Stimulated activated CD4-positive, alpha-beta T cell treated with anti-CD3 and anti-CD28 coated beads, Interleukin-12 subunit alpha, Interleukin-12 subunit beta, amount 100 ng/mL, for 4 hours (primary cell): ENCODE data around the gene GALK2.

Source experiments
- DNase-seq: peaks from one replicate; pipeline ENCODE4 v3.0.0-alpha.2; 2020

The GALK2 gene

DNA sequence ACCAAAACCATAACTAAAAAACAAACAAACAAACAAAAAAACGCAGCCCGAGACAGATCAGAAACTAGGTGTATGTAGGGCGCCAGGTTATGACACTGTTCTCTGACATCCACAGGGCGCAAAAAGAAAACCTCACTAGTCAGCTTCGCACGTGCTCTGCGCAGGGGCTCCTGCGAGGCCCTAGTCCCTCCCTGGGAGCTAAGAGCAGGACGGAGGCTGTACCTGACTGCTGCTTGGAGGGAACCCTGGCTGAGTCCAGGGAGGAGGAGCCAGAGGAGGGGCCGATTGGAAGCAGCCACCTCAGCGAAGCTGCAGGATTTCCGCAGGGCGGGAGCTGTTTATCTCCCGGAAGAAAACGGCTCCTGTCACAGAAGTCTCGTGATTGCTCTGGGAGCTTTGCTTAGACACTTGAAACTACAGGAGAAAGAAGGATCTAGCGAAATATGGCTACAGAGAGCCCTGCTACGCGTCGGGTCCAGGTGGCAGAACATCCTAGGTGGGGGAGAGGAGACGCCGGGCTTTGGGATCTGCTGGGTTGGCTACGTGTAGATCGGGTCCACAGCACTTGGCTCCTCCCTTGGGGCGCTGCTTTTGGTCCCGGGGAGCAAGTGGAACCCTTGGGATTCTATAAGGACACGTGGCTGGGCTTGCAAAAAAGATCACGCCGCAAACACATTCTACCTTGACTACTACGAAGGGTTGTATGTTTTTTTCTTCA lies at the start of gene GALK2:
Gene GALK2, plus strand, starts transcription at position 368 of the 718 bp plus-strand sequence. Its CDS starts 76 bp downstream, at position 444.
- DNase-seq = peak; percentile 67

DNA sequence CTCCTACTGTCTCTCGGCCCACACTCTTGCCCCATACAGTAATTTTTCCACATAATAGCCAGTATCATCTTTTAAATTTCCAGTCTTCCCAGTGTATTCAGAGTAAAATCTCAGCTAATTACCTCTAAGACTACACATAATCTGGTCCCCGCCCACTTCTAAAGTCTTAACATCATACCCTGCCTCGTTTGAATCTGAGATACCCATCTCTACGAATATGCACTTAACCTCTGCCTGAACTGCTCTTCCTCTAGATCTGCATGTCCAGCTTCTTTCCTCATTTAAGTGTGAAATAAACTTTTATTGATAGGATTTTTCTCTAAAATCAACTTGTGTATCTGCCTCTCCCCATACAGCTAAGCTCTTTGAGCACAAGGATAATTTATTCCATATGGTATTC lies 49.2 kb upstream of the GALK2 start:
- DNase-seq = no peak

DNA sequence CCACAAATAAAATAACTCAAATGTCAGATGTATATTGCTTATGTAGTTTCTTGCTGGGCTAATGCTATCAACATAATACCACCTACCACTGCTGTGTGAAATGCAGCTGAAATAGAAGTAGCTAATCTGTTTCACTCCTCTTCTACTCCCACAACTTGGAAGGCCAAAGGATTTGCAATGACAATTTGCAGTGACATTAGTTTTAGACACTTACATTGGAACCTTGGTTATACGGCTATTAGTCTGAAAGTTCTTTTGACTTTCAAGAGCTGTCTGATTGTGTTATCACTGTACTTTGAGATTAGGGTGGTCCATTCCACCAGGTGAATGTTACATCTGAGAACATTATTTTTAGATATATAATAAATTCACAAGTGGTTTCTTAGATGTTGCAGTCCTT lies 48.1 kb upstream of the GALK2 start:
- DNase-seq = no peak

DNA sequence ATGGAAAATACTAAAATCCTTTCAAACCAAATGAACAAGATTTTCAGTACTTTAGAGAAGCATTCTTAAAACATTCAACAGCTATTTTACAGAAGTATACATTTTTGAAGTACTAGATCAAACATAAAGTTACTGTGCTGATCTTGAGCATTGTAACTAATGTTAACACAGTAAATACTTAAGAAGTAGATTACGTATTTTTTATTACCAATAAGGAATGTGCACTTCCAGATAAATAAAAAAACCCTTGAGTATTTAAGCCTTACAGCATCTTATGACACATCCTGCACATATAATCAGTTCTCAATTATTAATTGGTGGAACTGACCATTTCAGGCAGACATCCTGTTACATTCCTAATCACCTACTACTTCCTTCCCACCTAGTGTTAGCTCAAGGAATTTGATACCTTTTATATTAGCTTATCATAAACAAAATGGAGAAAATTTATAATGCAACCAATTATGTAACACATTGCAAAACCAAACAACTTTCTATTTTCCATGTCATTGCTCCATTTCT lies 47.4 kb upstream of the GALK2 start:
- no peak for DNase-seq

DNA sequence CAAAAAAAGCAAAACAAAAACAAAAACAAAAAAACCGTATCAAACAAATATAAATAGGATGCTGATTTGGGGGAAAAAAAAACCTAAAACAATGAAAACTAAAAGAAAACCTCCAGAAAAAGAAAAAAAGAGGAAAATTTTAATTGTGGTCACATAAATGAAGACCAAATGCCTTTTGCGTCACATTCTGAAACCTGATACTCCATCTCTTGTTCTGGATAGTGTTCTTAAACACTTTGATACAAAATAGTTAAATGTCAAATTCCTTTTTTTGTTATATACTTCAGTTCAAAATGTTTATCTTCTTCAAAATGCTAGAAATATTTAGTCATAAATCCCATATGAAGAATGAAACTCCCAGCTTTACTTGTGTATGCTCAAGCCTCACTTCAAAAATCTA lies 45.7 kb upstream of the GALK2 start:
- DNase-seq = no peak

DNA sequence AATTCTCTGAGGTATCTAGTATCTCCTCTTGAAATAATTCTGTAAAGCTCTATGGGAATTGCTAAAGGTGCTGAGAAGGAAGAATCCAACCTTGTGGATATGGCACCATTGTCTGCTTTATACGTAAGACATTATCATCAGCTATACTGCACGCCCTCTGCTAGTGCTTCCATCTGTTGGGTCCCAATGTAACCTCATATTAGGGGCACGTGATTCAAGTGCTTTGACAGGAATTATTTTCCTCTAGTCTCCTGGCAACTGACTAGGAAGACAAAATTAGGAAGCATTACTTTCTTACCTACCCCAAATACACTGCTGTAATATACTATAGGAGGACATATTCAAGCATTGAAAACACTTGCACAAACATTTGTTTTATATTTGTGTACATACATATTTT lies 38.6 kb upstream of the GALK2 start:
- no peak for DNase-seq

DNA sequence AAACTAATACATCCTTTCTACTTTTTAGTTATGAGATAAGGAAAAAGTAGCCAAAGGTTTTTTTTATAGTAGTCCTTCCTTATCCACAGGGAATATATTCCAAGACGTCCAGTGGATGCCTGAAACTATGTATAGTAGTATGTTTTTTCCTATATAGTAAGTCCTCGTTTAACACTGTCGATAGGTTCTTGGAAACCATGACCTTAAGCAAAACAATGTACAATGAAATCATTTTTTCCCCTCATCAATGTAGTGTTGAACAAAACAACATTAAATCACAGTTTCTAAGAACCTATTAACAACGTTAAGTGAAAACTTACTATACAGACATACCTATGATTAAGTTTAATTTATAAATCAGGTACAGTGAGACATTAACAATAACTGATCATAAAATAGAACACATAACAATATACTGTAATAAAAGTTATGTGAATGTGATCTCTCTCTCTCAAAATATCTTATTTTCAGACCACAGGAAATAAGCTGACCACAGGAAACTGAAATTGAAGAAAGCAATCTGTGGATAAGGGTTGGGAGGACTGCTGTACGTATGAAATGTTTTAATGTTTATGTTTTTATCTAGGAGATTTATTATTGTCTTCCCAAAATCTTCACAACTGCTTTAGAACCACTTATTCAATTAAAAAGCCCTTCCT lies 35.2 kb upstream of the GALK2 start:
- DNase-seq = no peak

DNA sequence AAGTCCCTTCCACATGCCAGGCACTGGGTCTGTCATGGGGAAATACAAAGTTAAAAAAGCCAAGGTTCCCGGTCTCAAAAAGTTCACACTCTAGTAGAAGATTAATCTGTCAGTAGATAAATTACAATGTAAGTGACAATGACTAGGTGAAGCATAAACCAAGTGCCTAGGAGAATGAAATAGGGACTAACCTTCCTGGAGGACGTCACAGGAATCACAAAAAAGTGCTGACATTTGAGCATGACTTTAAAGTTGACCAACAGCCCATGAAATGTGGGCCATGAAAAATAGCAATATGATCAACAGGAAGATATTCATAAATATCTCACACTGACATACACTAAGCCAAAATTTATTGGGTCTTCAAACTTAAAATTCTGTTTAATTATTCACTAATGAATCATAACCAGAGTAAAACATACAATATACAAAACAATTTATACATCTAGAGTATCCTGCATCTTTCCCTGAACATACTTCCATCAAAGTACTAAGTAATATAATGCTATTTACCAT lies 34.6 kb upstream of the GALK2 start:
- DNase-seq = no peak

DNA sequence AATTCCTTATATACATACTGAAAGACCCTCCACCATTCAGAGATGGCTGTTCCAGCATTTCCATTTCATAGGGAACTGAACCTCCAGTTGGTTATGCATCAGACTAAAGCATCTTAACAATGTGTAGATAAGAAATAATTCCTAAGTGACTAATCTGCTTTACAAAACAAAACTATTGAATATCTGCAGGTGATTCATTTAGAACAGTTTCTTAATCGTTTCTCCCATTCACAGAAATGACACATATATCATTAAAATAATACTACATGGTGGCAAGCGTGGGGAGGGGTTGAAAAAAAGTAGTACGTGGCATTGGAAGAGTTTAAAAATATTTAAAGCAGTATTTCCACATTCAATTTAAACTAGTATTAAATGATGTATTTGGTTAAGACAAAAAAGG lies 34.1 kb upstream of the GALK2 start:
- no peak for DNase-seq

DNA sequence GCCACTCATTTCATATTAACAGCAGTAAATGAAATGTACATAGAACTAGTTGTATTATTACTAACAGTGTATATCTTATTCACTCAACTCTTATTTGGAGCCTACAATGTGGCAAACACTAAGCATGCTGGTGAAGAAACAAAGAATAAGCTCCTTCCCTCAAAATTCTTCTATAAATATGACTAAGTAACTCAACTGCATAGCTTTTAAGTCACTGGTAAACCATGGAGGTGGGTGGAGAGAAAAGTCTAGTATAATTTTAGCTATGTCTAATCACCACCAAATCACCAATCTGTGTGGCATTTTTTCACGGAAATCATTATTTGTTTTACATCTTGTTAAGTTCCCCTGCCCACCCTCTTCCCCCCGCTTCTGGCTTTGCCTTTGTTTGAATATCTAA lies 32.2 kb upstream of the GALK2 start:
- no peak for DNase-seq

DNA sequence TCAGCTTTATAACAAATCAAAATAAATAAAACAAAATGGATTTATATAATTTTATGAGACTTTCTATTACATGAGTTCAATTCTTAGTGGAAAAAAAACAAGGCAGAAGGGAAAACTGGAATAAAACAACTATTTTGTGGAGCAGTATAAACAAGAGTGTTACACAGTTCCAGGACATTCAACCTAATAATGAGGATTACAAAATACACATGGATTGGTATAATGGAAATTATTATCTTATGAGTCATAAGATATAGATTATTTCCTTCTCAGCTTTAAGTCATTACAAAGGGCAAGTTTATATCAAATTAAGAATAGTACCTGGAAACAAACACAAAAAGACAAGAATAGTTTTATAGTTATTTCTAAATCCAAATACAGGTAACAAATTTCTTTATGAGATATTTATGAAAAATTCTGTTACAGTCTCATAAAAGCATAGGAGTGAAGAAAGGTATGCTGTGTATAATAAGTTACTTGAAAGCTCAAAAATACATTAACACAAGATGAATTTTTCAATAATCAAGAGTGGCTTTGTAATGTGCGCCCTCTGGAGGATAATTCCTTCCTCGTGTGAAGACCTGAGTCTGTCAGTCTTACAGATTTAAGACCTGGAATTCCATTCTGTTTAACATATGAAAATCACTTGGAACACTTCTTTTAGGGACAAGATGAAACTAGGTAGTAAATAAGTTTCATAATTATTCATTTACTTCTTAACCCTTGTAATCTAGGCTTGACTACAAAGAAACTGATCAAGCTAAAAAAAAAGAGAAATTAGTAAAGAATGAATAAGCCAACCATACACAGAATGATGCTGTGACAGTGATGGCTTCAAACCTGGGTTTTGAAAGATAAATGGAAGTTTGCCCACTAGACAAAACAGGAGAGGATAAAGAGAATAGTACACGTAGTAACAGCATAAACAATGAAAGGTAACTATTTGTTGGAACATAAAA lies 24.1 kb upstream of the GALK2 start:
- DNase-seq = no peak

DNA sequence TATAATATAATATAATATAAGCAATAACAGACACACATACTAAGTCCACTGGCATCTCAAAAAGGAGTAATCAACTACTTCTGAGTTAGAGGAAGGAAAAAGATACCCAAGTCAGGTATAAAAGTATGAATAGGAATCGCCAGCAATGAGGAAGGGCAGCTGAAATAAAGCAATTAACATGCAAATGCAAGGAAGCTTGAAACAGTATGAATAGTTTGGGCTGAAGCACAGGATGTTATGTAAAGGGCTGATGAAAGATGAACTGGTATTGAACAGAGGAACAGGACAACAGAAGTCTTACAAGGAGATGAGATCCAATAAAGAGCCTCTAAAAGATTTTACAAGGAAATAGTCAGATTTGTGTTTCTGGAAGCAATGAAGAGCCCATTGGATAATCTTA lies 21.7 kb upstream of the GALK2 start:
- no peak for DNase-seq

DNA sequence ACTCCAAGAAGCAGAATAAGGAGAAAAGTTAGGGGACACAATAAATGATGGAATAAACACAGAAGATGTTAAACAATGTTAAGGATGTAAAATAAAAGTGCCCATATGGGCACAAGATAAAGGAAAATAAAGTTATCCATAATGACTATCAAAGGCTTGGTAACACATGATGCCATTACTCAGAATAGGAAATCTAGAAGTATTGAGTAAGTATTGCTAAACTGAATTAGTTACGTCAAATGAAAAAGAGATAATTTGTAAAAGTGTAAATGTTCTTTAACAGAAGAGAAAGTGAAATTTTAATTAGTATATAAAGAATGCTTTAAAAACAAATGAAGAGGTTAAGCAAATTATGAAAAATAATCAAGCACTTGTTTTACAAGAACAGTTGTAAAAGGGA lies 21.3 kb upstream of the GALK2 start:
- no peak for DNase-seq

DNA sequence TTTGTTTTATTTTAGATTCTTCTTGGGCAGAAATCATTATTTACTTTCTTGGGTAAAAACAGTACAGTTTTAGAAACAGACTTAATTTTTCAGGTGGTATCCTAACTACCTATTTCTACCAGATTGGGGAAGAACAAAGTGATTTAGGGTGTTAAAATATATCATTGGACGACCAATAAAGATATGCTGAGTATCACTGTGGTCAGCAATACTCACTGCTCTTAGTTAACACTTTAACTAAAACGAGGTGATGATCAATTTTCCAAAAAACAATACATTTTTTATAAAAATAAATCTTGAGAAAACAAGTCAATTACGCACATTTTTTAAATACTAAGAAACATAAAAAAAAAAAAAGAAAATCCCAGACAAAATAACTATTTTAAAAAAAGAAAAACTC lies 18.2 kb upstream of the GALK2 start:
- DNase-seq = no peak

DNA sequence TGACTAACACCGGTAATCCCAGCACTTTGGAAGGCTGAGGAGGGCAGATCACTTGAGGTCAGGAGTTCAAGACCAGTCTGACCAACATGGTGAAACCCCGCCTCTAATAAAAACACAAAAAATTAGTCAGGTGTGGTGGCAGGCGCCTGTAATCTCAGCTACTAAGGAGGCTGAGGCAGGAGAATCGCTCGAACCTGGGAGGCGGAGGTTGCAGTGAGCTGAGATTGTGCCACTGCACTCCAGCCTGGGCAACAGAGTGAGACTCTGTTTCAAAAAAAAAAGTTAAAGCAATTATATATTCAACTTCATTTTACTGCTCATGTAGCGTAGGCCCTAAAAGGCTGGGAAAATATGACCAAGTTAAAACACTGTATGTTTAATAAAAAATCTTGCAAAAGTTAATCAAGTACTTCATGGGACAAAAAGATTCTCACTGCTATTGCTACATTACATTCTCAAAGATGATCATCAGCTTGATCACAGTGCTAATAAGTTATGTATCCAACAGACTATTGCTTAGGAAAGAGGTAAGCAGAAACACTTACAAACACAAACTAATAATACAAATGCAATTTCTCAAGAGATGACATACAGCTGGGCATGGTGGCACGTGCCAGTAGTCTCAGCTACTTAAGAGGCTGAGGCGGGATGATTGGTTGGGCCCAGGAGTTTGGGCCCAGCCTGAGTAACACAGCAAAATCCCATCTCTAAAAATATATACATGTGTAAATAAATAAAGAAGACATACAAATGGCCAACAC lies 17.3 kb upstream of the GALK2 start:
- no peak for DNase-seq

DNA sequence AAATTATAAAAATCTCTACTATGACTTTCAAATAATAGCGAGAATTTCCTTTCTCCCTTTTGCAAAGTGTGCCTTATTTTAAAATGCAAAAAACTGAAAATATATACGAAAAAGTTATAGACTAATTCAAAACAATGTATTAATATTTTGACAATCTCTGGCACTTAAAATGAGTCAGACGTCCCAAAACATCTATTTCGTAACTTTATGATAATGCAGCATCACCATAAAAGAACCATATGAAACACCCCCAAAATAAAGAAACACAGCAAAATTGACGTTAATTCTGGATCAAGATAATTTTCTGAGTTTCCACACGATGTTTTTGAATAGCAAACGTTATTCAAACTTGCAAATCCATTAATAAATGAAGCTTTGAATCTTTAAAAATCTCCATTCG lies 15.7 kb upstream of the GALK2 start:
- DNase-seq = no peak

DNA sequence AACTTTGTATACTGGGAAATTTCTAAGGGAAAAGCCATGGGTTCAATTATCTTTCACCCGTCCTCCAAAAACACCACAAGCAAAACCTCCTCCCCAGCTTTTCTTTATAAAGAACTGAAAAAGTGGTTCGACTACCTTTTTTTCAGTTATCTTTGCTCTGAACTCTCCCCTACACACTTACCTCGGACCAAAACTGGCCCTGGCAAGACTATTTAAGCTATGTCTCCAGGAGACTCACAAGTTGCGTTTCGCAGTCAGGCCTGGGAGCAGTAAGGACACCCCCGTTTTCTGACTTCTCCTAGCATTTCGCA lies 15.3 kb upstream of the GALK2 start:
- DNase-seq = no peak

DNA sequence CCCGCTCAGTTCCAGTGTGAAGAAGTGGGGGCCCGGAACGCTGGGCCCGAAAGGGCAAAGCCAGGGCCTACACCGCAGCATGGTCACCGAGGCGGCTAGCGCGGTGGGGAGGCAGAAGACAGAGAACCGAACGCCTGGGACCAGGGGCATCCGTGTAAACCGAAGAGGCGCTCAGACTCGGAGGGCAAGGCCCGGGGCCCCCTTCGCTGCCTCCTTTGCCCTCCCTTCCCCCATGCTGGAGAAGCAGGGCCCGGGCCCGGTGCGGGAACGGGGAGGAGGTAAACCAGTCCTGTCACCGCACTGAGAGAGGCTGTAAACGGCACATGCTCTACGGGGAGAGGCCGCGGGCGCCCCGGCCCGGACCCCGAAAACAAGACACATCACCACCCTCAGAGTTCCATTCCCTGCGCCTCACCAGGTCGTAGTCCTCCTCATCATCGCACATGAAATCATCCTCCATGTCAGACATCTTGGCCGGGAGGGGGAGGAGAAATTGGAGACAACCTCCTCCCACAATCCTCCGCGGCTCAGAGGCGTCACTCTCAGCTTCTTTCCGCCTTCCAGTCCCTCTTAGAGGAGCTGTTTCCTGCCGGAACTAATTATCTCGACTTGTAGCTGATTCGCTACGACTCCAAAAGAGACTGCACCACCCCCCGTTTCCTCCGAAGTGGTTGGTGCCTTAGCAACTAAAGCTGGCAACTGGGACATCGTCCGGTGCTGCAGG lies 14.8 kb upstream of the GALK2 start, which contains the start of gene COPS2:
Gene COPS2, minus strand, starts transcription at position 490 of the 724 bp plus-strand sequence. Its CDS starts 21 bp downstream, at position 469.
- peak; percentile 82 for DNase-seq

DNA sequence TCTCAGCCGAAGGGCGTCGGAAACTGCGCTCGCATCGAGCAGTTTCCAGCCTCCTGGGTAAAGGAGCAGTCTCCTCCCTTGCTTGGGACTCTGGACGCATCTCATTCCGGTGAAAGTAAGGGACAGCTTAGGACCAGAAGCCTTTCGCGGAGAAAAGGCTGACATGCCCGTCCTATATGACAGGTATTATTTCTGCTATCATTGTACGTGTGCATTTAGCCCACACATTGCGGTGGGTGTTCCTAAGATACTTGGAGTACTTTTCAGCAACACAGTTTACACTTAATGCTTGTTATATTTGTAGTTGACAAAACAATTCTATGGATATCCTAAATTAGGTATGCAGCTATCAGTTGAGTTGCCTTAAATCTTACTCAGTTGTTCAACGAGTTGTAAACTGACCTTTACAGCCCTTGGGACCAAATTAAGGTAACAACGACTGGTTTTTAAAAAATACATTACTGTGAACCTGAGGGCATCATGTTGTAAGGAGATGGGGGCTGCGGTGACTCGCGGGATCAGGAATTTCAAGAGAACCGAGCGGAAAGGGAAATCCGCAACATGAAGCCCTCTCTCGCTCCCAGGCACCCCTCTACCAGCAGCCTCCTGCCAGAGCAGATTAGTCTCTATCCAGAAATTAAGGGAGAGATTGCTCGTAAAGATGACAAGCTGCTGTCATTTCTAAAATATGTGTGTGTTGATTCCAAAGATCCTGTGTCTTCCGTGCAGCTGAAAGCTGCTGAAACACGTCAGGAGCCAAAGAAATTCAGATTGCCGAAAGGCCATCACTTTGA lies 14.0 kb upstream of the GALK2 start:
- no peak for DNase-seq

DNA sequence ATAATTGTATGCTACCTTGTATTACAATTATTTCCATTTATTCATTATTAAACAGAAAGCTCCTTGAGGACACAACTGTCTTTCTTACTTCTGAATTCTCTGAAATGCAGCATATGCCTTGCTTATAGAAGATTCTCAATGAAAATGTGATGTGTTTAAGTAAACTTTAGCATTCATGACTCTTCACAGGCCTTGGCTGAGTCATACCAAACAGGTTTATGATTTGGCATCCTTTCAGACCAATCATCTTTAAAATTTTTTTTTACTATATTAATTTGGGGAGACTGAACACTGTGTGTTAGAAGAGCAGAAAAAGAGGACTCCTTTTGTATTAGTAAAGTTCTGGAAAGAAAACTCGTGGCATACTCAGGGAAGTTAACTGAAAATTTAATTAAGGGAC lies 6.4 kb upstream of the GALK2 start:
- DNase-seq = no peak

DNA sequence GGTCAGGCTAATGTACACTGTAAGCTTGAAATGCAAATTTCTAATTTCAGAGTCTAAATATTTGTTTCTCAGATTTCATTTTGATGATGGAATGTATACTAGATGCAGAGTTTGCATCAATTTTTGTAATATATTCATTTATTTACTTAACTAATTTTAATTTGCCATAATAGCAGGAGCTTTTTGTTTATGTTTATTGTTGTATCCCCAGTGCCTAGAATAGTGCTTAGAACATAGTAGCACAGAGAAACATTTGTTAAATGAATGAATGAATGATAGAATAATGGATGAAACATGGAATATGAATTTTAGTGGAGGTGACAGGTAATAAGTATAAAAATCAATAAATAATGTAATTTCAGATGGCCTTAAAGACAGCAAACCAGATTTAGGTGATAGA lies 5.2 kb upstream of the GALK2 start:
- no peak for DNase-seq
